HG03558 (cell line): ENCODE results near the gene ERFL.
"Not testable (repeated sequence)": the region's sequence is repeated elsewhere in the genome, so short reads cannot be mapped to it uniquely, and the experiment has no call there.

Experiments used
- ATAC-seq: cut with Tn5 transposase; IDR thresholded peaks from one replicate; pipeline ENCODE4 v1.9.1; 2021; ENCODE audit warnings: moderate number of reproducible peaks; ENCODE audit not compliant: unreplicated experiment; ENCODE audit errors: extremely low read depth

The ERFL gene

DNA sequence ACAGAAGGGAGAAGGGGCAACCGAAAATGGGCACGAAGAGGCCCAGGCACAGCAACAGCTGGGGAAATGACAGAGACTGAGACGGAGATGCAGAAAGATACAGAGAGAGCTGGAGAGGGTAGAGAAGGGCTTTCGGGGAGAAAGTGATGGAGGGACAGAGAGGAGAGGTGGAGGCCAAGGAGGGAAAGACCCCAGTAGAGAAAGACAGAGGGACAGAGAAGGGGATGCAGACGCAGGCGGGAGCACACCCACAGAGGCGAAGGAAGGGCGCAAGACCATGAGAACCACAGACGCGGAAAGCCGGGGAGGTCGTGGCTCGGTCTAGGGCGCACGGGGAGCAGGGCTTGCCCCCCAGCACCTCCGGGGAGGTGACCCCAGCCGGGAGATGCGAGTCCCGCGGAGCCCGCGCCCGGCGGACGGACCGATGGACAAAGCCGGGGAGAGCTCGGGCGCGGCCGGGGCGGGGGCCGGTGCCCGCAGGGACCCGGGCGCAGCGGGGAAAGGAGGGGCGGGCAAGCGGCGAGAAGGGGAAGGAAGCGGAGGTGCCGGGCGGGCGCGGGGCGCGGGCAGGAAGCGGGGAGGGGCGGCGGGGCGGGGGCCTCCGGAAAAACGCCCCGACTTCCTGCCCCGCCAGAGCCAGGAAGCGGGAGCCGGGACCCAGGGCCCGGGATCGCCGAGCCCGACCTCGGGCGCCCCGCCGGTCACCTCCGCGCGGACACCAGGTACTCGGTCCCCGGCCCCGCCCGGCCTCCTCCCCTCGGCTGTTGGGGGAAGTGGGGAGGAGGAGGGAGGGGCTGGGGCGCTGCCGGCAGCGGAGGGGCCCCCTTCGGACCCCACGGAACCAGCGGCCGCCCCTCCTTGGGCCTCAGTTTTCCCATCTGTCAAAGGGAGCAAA lies 45.4 kb downstream of the ERFL start, which contains the start of gene ARHGEF1:
Gene ARHGEF1 (plus strand): TSS at position 617 of the 895 bp plus-strand sequence. CDS start 4,899 bp downstream, outside the sequence.
- ATAC-seq = no peak

DNA sequence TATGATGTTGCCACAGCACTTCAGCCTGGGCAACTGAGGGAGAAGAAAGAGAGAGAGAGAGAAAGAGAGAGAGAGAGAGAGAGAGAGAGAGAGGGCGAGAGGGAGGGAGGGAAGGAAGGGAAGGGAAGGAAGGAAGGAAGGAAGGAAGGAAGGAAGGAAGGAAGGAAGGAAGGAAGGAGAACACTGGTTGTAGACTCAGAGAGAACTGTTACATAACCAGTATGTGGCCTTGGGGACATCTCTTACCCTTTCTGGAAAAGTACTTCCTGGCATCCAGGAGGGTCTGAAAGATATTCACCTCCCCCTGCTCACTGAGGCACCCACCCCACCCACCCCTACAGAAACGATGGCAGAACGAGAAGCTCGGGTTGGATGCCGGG lies 47.9 kb downstream of the ERFL start:
- ATAC-seq = no peak

DNA sequence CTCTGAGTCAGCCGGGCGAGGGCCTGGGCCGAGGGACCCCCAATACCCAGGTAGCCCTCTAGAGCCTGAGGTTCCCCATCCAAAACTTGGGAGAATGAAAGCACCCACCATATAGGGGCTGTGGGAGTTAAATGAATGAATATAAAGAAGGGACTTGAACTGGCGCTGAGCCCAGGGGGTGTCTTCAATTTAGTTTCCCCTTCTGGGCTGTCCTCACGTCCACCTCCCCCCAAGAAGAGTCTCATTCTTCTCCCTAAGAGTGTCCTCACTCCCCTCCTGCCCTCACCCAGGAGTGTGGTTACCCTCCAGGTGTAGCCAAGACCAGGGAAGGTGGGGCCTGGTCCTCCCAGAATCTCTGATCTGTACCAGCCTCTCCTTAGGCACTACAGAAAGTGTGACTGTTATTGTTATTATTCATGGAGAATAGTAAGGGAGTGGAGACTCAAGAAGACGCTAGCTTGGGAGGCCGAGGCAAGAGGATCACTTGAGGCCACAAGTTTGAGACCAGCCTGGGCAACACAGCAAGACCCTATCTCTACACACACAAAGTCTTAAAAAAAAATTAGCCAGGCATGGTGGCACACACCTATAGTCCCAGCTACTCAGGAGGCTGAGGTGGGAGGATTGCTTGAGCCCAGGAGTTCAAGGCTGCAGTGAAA lies 48.5 kb downstream of the ERFL start:
- no peak for ATAC-seq

GRCh38 chr19:41879080-41879479 lies 49.2 kb downstream of the ERFL start:
- no peak for ATAC-seq

- no peak for ATAC-seq
These were observed 50.0 kb downstream of the ERFL start for GRCh38 chr19:41877916-41878905.

GRCh38 chr19:41876847-41877832 lies 51.1 kb downstream of the ERFL start, which contains the start of gene CD79A:
Gene CD79A (plus strand): TSS chr19:41877279. CDS start chr19:41877305, 26 bp downstream.
- peak; percentile 59 for ATAC-seq

DNA sequence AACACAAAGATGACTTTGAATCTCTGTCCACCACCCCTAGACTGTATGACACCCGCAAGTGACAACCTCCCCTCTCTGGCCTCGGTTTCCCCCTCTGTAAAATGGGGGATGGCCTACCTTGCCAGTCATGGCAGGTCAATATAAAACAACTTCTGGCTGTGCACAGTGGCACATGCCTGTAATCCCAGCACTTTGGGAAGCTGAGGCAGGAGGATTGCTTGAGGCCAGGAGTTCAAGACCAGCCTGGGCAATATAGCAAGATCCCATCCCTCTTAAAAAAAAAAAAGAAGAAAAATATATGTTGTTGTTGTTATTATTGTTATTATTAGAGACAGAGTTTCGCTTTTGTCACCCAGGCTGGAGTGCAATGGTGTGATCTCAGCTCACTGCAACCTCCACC lies 52.3 kb downstream of the ERFL start:
- ATAC-seq = not testable (repeated sequence)

- no peak for ATAC-seq
These were observed 55.2 kb downstream of the ERFL start for GRCh38 chr19:41872775-41873647.

GRCh38 chr19:41872384-41872774 lies 55.9 kb downstream of the ERFL start:
- no peak for ATAC-seq

- ATAC-seq = no peak
These were observed 56.5 kb downstream of the ERFL start for GRCh38 chr19:41871573-41872383.

GRCh38 chr19:41870401-41870873 lies 57.8 kb downstream of the ERFL start:
- no peak for ATAC-seq

DNA sequence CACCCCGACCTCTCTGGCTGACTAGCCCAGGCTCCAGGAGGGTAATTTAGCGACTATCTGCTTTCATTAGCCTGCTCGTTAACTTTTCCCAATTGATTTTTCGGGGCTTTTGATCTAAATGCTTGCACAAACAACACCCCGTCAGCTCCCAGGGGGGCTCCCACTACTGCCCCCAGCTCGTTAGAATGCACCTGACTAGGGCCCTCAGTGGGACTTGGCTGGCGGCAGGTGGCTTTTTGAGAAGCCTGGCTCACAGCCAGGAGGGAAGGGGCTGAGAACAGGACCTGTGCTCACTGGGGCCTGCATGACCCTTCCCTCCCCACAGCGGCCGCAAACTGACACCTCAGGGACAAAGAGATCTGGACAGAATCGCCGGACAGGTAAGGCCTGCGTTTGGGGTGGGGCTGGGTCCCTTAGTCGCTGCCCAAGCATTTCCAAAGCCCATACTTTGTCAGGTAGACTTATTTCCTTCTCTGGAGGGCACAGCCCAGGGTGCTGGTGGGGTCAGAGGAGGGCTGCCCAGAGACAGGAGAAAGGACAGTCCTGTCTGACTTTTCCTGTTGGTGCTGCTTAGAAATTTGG lies 58.8 kb downstream of the ERFL start:
- ATAC-seq = no peak

DNA sequence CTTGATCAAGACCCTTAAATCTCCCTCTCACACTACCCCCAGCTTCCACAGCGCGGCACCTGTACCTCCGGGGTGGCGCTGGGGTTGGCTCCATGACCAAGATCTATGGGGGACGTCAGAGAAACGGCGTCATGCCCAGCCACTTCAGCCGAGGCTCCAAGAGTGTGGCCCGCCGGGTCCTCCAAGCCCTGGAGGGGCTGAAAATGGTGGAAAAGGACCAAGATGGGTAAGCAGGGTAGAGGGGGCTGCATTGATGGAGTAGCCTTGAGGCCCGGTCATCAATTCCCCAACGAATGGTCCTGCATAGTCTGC lies 59.3 kb downstream of the ERFL start:
- ATAC-seq = no peak

DNA sequence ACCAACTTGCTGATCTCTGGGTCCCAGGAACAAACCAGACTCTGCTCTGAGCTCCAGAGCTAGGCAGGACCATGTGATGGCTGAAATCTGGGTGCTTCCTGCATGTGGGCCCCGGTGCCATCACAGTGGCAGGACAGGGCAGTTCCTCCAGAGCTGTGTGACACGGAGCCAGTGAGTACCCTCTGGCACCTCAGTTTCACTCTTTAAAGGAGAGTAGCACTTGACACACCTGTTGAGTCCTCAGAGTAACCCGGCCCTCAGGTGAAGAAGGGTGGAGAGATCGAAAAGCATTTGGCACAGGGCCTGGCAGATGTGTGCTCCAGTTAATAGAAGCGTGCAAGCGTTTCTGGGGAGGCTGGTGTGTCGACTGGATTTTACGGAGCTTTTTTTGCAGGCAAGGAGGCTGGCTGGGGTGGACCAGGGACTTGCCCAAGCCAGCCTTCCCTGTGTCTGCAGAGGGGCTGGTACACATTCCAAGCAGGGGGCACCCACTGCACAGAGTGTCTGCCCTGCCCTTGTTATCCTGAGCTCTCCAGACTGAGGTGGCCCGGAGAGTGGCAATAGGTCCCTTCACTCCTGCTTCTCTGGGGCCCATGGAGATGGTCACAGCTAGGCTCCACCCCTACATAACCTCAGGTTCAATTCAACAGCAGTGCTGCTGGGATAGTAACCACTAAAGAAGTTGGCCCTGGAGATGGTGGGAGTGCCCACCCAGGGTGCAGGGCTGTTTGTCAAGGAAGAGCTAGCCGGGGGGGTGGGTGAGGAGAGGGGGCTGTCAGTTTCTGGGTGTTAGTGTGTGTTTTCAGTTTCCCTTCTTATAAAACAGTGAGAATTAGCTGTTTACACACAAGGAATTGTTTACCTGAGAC lies 59.9 kb downstream of the ERFL start:
- no peak for ATAC-seq

DNA sequence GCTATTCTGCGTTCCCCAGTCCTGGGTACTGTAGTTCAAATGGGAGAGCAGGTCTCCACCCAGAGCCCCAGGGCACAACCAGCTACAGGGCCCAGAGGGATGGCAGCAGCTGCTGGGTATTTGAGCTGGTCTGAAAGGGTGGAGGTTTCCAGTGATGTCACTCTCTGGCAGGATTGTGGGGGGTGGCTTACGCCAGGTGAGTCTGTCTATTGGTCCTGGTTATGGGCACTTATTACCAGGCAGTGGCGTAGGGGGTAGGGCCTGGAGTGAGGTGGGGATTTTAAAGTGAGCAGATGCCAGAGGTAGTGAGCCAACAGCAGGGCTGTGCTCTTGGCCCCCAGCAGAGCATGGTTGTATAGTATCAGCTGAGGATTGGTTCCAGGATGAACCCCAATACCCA lies 62.0 kb downstream of the ERFL start:
- ATAC-seq = no peak

GRCh38 chr19:41864374-41864773 lies 63.9 kb downstream of the ERFL start:
- no peak for ATAC-seq
